GM19395 (cell line): ENCODE results near the gene ARMCX5.

Experiments used
- ATAC-seq: cut with Tn5 transposase; IDR thresholded peaks from one replicate; pipeline ENCODE4 v1.9.1; 2021; ENCODE audit warnings: mild to moderate bottlenecking, moderate library complexity; ENCODE audit not compliant: unreplicated experiment

The ARMCX5 gene

GRCh38 chrX:102599084-102599950, at the start of gene ARMCX5:
Gene ARMCX5, plus strand, starts transcription at chrX:102599515. Its CDS starts 2,627 bp downstream, at chrX:102602142.
- ATAC-seq: peak; percentile 94

GRCh38 chrX:102558607-102559006, 40.7 kb upstream of the ARMCX5 start:
- no peak for ATAC-seq

GRCh38 chrX:102560423-102561068, 38.8 kb upstream of the ARMCX5 start:
- no peak for ATAC-seq

- ATAC-seq: no peak
Observed at GRCh38 chrX:102580891-102581290, 18.4 kb upstream of the ARMCX5 start.

GRCh38 chrX:102593367-102593766, 5.9 kb upstream of the ARMCX5 start:
- no peak for ATAC-seq

GRCh38 chrX:102599951-102600579, 750 bp downstream of the ARMCX5 start:
- ATAC-seq: peak; percentile 5

- no peak for ATAC-seq
Observed at GRCh38 chrX:102604327-102604726, 5.0 kb downstream of the ARMCX5 start.

GRCh38 chrX:102606115-102606514, 6.8 kb downstream of the ARMCX5 start:
- no peak for ATAC-seq

- no peak for ATAC-seq
Observed at GRCh38 chrX:102610905-102611304, 11.6 kb downstream of the ARMCX5 start.

- no peak for ATAC-seq
Observed at GRCh38 chrX:102624105-102624504, 24.8 kb downstream of the ARMCX5 start.

- ATAC-seq: peak; percentile 74
Observed at GRCh38 chrX:102627640-102628039, 28.3 kb downstream of the ARMCX5 start.

- ATAC-seq: no peak
Observed at GRCh38 chrX:102637561-102637960, 38.2 kb downstream of the ARMCX5 start.

GRCh38 chrX:102650903-102651241, 51.6 kb downstream of the ARMCX5 start:
- no peak for ATAC-seq

GRCh38 chrX:102651242-102652011, 52.1 kb downstream of the ARMCX5 start, which contains the start of gene GPRASP1:
Gene GPRASP1, plus strand, starts transcription at chrX:102651483. Its CDS starts 2,431 bp downstream, at chrX:102653914.
- ATAC-seq: peak; percentile 45

- peak; percentile 80 for ATAC-seq
Observed at GRCh38 chrX:102652031-102652688, 52.8 kb downstream of the ARMCX5 start.
